ENCODE data around the gene DLL1. TPM values are rescaled to one million over a fixed set of nuclear protein-coding genes. Genes with fewer than 3 reads are reported as not detected.

The DLL1 gene
- polyA plus RNA-seq, 1 experiment, result 0.06 TPM

DNA sequence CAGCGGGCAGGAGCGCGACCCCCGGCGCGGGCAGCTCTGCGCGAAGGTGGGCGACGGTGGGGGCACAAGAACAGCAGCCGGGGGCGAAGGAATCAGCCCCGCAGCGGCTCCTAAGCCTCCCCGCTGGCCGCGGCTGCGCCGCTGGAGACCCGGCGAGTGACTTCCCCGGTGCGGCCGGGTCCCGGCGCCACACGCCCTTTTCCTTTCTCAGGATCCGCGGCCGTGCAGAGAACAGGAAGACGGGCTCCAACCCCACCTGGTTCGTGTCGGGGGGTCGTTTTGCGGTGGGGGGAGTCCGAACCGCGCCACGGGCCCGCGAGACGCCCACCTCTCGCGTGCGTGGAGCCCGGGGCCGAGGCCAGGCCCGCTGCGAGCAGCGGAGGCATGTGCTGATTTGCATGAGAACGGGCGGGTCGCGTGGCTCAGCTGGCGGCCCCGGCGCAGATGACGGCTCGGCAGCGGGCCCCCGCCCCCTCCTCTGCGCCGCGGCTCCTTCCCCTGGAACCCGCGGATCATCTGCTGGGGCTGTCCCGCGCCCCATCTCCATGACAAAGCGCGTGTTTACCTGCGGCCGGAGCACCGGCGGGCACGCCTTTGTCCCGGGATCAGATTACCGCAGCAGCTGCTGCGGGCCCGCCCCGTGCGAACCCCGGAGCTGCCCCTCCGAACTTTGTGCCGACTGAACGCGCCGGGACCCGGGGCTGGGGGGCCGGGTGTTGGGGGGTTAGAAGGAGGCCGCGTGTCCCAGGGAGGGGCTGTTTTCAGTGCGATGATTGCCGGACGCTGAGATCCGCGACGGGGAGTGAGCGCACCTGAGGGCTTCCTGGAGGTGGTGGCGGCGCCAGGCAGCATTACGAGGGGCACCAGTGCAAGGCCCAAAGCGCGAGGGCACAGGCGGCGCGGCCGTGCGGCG, 4.9 kb upstream of the DLL1 start:
- H3K9me3 ChIP-seq (ENCODE audit: control insufficient read depth, insufficient read depth, low read length), result peaks cover 5% of the 10 kb centered on the region
- TF ChIP-seq, protein P1, sequence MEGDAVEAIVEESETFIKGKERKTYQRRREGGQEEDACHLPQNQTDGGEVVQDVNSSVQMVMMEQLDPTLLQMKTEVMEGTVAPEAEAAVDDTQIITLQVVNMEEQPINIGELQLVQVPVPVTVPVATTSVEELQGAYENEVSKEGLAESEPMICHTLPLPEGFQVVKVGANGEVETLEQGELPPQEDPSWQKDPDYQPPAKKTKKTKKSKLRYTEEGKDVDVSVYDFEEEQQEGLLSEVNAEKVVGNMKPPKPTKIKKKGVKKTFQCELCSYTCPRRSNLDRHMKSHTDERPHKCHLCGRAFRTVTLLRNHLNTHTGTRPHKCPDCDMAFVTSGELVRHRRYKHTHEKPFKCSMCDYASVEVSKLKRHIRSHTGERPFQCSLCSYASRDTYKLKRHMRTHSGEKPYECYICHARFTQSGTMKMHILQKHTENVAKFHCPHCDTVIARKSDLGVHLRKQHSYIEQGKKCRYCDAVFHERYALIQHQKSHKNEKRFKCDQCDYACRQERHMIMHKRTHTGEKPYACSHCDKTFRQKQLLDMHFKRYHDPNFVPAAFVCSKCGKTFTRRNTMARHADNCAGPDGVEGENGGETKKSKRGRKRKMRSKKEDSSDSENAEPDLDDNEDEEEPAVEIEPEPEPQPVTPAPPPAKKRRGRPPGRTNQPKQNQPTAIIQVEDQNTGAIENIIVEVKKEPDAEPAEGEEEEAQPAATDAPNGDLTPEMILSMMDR (IDR thresholded peaks at IDR 0.05; ENCODE audit: low read depth, low read length), result no peak
- H3K4me3 ChIP-seq (ENCODE audit: low read depth, low read length), result peak overlapping the region; percentile 44
- no peak for DNase-seq (ENCODE audit: low read depth, low spot score)
- ChIA-PET POLR2A (no interaction called here), CTCF (no interaction called here)
- peaks cover 85% of the 10 kb centered on the region for H3K27me3 ChIP-seq (ENCODE audit: control insufficient read depth, insufficient read depth, low read length)
- H3K27ac ChIP-seq (ENCODE audit: low read depth, low read length), result no peak overlapping the region

DNA sequence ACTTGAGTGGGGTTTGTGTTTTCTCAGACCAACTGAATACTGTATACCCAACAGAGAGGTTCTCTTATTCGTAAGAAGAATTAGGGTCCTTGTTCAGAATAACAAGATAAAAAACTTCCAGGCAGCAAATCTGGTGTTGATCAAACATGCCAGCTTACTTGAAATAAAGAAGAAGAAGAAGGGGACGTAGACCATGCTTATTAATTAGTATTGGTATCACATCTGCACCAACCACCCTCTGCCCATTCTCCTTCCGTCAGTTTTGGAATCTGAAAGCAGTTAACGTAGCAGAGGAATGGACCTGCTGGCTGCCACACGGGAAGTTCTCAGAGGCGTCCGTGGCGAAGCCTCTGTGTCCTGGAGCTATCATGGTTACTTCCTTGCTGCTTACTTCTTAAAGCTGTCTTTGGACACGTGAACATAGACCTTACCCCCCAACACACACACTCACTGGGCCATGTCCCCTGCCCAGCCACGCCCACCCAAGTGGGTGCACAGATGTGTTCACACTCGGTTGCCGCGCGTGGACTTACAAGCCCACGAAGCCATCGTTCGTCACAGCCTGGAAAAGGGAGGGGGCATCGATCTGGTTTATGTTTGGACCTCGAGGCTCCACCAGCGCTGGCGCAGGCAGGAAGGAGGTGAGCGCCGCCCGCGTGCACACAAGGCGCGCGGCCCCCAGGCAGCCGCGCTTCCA, 4.1 kb upstream of the DLL1 start:
- ChIA-PET POLR2A (no interaction called here), CTCF (no interaction called here)
- peaks cover 83% of the 10 kb centered on the region for H3K27me3 ChIP-seq (ENCODE audit: control insufficient read depth, insufficient read depth, low read length)

DNA sequence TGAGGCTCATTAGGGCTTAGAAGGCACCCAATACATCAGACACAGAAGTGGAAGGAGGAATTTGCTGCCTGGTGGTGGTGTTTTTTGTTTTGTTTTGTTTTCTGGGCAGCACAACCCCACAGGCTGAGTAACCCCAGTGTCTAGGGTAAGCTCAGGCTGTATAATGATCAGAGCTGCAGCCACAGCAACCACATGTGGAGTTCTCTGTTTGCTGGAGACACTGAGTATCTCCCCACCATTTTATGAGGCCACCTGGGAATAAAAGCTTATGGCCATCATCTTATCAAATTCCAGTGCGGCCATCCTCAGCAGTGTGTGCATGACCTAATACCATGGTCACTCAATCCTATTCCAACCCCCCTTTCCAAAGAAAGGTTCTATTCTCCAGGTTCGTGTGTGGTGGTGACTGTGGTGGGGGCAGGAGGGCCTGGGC, 3.4 kb upstream of the DLL1 start:
- DNase-seq (ENCODE audit: low read depth, low spot score), result no peak
- POLR2A ChIA-PET, result no interaction called here
- H3K9me3 ChIP-seq (ENCODE audit: control insufficient read depth, insufficient read depth, low read length), result peaks cover 3% of the 10 kb centered on the region; the same call in 1 of the 2 replicates
- TF ChIP-seq, protein P1 (IDR thresholded peaks at IDR 0.05; ENCODE audit: low read depth, low read length), result no peak
- no peak overlapping the region for H3K27ac ChIP-seq (ENCODE audit: low read depth, low read length)
- no peak overlapping the region for H3K4me3 ChIP-seq (ENCODE audit: low read depth, low read length)
- H3K27me3 ChIP-seq (ENCODE audit: control insufficient read depth, insufficient read depth, low read length), result peaks cover 84% of the 10 kb centered on the region
- CTCF ChIA-PET, result interaction anchor here (1.0 to 2.2 kb wide), 2 partner anchors 233 to 462 kb away, joined by 3 to 9 read pairs; no protein-coding TSS in a partner anchor

More for the DNA sequence above, 4.1 kb upstream of the DLL1 start:
- DNase-seq (ENCODE audit: low read depth, low spot score), result no peak
- Histone ChIP-seq H3K9me3 (ENCODE audit: control insufficient read depth, insufficient read depth, low read length) (peaks cover 3% of the 10 kb centered on the region; the same call in 1 of the 2 replicates), H3K4me3 (ENCODE audit: low read depth, low read length) (peak overlapping the region; percentile 44; the same call in 1 of the 2 replicates), H3K27ac (ENCODE audit: low read depth, low read length) (no peak overlapping the region)
- TF ChIP-seq, protein P1 (IDR thresholded peaks at IDR 0.05; ENCODE audit: low read depth, low read length), result no peak

DNA sequence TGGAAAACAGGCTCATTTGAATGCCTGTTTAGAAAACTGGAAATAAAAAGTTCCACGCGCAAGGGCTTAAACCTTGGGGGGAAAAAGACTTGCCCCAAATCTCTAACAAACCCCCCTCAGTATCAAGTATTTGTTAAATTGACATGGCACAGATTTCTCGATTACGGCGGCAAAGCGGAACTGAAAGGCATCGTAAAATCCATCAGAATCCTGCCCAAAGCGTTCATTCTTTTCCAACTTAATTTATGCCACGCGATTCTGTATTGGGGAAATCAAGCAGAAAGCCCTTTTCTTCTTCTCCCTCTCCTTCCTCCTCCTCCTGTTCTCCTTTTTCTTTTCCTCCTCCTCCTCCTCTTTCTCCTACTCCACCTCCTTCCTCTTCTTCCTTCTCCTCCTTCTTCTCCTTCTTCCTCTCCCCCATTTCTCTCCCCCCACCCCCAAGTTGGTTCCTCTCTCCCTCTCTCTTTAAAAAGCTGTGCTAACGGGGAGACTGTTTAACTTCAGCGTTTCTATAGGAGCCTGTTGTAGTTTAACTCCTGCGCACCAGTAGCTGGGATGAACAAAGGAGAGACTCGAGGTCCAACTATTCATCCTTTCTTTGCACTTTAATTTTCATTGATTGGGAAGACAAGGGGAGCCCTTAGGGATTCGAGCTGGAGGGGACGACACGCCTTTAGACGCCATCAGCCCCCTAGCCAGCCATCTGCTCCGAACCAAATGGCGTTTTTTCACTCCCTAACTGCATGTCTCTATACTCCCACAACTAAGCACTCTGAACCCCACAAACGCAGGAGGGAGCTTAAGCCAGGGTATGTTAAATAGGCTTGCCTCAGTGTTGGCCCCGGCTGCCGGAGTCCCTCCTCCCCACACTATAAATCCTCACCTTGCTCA, 2.7 kb upstream of the DLL1 start:
- Histone ChIP-seq H3K4me3 (ENCODE audit: low read depth, low read length) (no peak overlapping the region), H3K9me3 (ENCODE audit: control insufficient read depth, insufficient read depth, low read length) (peaks cover 3% of the 10 kb centered on the region; the same call in 1 of the 2 replicates), H3K27me3 (ENCODE audit: control insufficient read depth, insufficient read depth, low read length) (peaks cover 83% of the 10 kb centered on the region), H3K27ac (ENCODE audit: low read depth, low read length) (no peak overlapping the region)
- ChIA-PET CTCF (interaction anchor here (0.6 to 2.2 kb wide), 3 partner anchors 234 to 521 kb away, joined by 3 to 9 read pairs (median 3); no protein-coding TSS in a partner anchor), POLR2A (interaction anchor here (0.6 kb wide), 1 partner anchor 225 kb away, joined by 3 read pairs; no protein-coding TSS in a partner anchor)
- no peak for DNase-seq (ENCODE audit: low read depth, low spot score)
- TF ChIP-seq, protein P1 (IDR thresholded peaks at IDR 0.05; ENCODE audit: low read depth, low read length), result no peak
